SK-N-SH (cell line): ENCODE measurements around the gene LAMA4.

ENCODE experiments used
- CTCF ChIP-seq: fragments of 200-600 bp; sonication (generic); IDR thresholded peaks from 2 replicates; pipeline ENCODE4 v1.6.1; 2017; ENCODE audit warnings: antibody characterized with exemption, mild to moderate bottlenecking, moderate library complexity
- EP300 ChIP-seq, 2 experiments: IDR thresholded peaks; 2 replicates each; pipeline versions ENCODE4 v1.4.0 to v1.6.1; 2012; ENCODE audit warnings: borderline replicate concordance in 1 of 2, low read depth in 1 of 2, low read length in 1 of 2
- RAD21 ChIP-seq: IDR thresholded peaks from 2 replicates; pipeline ENCODE4 v1.6.1; 2012; ENCODE audit warnings: mild to moderate bottlenecking, low read length
- YY1 ChIP-seq: IDR thresholded peaks from 2 replicates; pipeline ENCODE4 v1.4.0; 2012; ENCODE audit warnings: low read depth, mild to moderate bottlenecking

- TF ChIP-seq CTCF (no peak), RAD21 (no peak), EP300 (IDR thresholded peaks at IDR 0.05; ENCODE audit: borderline replicate concordance in 1 of 2, low read depth in 1 of 2, low read length in 1 of 2) (no peak), YY1 (no peak)
Observed at GRCh38 chr6:112194511-112194910, 59.9 kb downstream of the LAMA4 start.
